HepG2 (cell line): ENCODE measurements around the gene CD7. TPM values are rescaled to one million over a fixed set of nuclear protein-coding genes. Genes with fewer than 3 reads are reported as not detected.

Source experiments
- AGO2 ChIP-seq: fragments of 200-400 bp; formaldehyde crosslinking; optimal IDR thresholded peaks from 2 replicates; pipeline ENCODE3; 2017; ENCODE audit warnings: mild to moderate bottlenecking, low read depth, low read length, moderate library complexity
- AHR ChIP-seq: IDR thresholded peaks from 2 replicates; pipeline ENCODE4 v1.6.1; 2018; ENCODE audit warnings: missing genetic modification reagents, missing compliant biosample characterization
- AKAP8 ChIP-seq: sonication (generic); formaldehyde crosslinking; IDR thresholded peaks from 2 replicates; pipeline ENCODE4 v1.5.1; 2020; ENCODE audit warnings: mild to moderate bottlenecking, missing genetic modification reagents
- ARID2 ChIP-seq: sonication (generic); formaldehyde crosslinking; IDR thresholded peaks from 2 replicates; pipeline ENCODE4 v1.8.1; 2022; ENCODE audit warnings: mild to moderate bottlenecking, missing genetic modification reagents, borderline replicate concordance
- CEBPB ChIP-seq: IDR thresholded peaks from 2 replicates; pipeline ENCODE4 v1.6.1; 2011; ENCODE audit warnings: low read depth, low read length, improper control_type of control experiment, borderline replicate concordance
- CSRNP1 ChIP-seq: sonication (generic); formaldehyde crosslinking; IDR thresholded peaks from 2 replicates; pipeline ENCODE4 v1.8.1; 2023; ENCODE audit warnings: mild to moderate bottlenecking, missing genetic modification reagents
- HNF4G ChIP-seq, 2 experiments: sonication (generic) in 1 of 2; formaldehyde crosslinking in 1 of 2; IDR thresholded peaks; 2 replicates each; pipeline versions ENCODE4 v1.4.0 to v1.6.1; 2011 to 2020; ENCODE audit warnings: borderline replicate concordance in 2 of 2, low read depth in 2 of 2, mild to moderate bottlenecking in 2 of 2, low read length in 1 of 2, missing genetic modification reagents in 1 of 2, moderate library complexity in 1 of 2
- MATR3 ChIP-seq: sonication (generic); formaldehyde crosslinking; IDR thresholded peaks from 2 replicates; pipeline ENCODE4 v1.4.0; 2020; ENCODE audit warnings: missing genetic modification reagents
- MIER2 ChIP-seq: IDR thresholded peaks from 2 replicates; pipeline ENCODE4 v1.6.1; 2016; ENCODE audit warnings: missing biosample characterization, missing genetic modification reagents
- NRL ChIP-seq: sonication (generic); formaldehyde crosslinking; IDR thresholded peaks from 2 replicates; pipeline ENCODE4 v1.5.0; 2020; ENCODE audit warnings: missing genetic modification reagents, mild to moderate bottlenecking, moderate library complexity, borderline replicate concordance
- RAD51 ChIP-seq: fragments of 450-650 bp; IDR thresholded peaks from 2 replicates; pipeline ENCODE4 v1.6.1; 2016; ENCODE audit warnings: borderline replicate concordance
- SAP130 ChIP-seq: IDR thresholded peaks from 2 replicates; pipeline ENCODE4 v1.6.1; 2016; ENCODE audit warnings: low read depth
- SIX4 ChIP-seq: sonication (generic); formaldehyde crosslinking; IDR thresholded peaks from 2 replicates; pipeline ENCODE4 v1.4.0; 2020; ENCODE audit warnings: missing genetic modification reagents
- SP140L ChIP-seq: sonication (generic); formaldehyde crosslinking; IDR thresholded peaks from 2 replicates; pipeline ENCODE4 v1.4.0; 2020; ENCODE audit warnings: missing genetic modification reagents, borderline replicate concordance
- ZNF24 ChIP-seq: fragments of 450-650 bp; IDR thresholded peaks from 2 replicates; pipeline ENCODE4 v1.6.1; 2017; ENCODE audit warnings: antibody characterized with exemption, mild to moderate bottlenecking
- ZNF460 ChIP-seq: sonication (generic); formaldehyde crosslinking; IDR thresholded peaks from 2 replicates; pipeline ENCODE4 v1.5.1; 2020; ENCODE audit warnings: missing genetic modification reagents, mild to moderate bottlenecking, borderline replicate concordance
- ZNF607 ChIP-seq: sonication (generic); formaldehyde crosslinking; IDR thresholded peaks from 2 replicates; pipeline ENCODE4 v1.5.1; 2020; ENCODE audit warnings: missing genetic modification reagents, mild to moderate bottlenecking, borderline replicate concordance
- polyA plus RNA-seq, 8 experiments: library from polyadenylated mRNA; depleted of rRNA in 3 of 8; stranded (reverse) in 7 of 8; unstranded in 1 of 8; fragments of >200 nt; fragmentation: Illumina TruSeq in 4 of 8; extraction: Trizol in 4 of 8; gene quantifications; 2 replicates each; pipeline versions ENCODE4 v1.2.1 to v1.2.3, GENCODE V29; 2011 to 2016; ENCODE audit warnings: low read depth in 4 of 8, missing spikeins in 1 of 8, mixed read lengths in 1 of 8; ENCODE audit not compliant: insufficient read depth in 1 of 8
- total RNA-seq, 5 experiments: library from RNA; depleted of rRNA; stranded (reverse); fragments of >200 nt; fragmentation: Illumina TruSeq; extraction: Trizol; gene quantifications; 2 replicates each; pipeline ENCODE4 v1.2.3, GENCODE V29; 2016; ENCODE audit warnings: low read depth in 1 of 5
- TF ChIP-seq, protein P1 (sequence below): sonication (generic); formaldehyde crosslinking; IDR thresholded peaks from 2 replicates; pipeline ENCODE4 v1.5.0; 2020; ENCODE audit warnings: mild to moderate bottlenecking, missing genetic modification reagents, borderline replicate concordance
- TF ChIP-seq, protein P2 (sequence below): IDR thresholded peaks from 2 replicates; pipeline ENCODE4 v1.6.1; 2012; ENCODE audit warnings: low read length, improper control_type of control experiment

Gene CD7
- total and polyA plus RNA-seq, 2 of the 13 experiments (the other 11 are each of a cell fraction or from before 2014, with no cell fraction given), result 67.6 to 76.4 TPM

- TF ChIP-seq CSRNP1 (peak; percentile 89; the same call in 1 of the 2 replicates), ZNF607 (peak; percentile 70), ARID2 (CRISPR knock-in tag) (no peak), MIER2 (CRISPR knock-in tag) (peak; percentile 78), HNF4G (IDR thresholded peaks at IDR 0.05; ENCODE audit: borderline replicate concordance, low read depth, low read length) (no peak), HNF4G (CRISPR knock-in tag; IDR thresholded peaks at IDR 0.05; ENCODE audit: borderline replicate concordance, low read depth) (peak; percentile 76; the same call in 1 of the 2 replicates), AGO2 (no peak), ZNF460 (CRISPR knock-in tag) (peak; percentile 43; the same call in 1 of the 2 replicates), ZNF24 (peak; percentile 25; the same call in 1 of the 2 replicates), NRL (CRISPR knock-in tag) (peak; percentile 93), MATR3 (CRISPR knock-in tag) (no peak), SIX4 (CRISPR knock-in tag) (no peak), AKAP8 (CRISPR knock-in tag) (0 out of 2 replicates have a peak, but pooled peaks have one; percentile 66), SP140L (CRISPR knock-in tag) (no peak), CEBPB (no peak), SAP130 (CRISPR knock-in tag) (peak; percentile 98), RAD51 (peak; percentile 99), AHR (CRISPR knock-in tag) (peak; percentile 79; the same call in 1 of the 2 replicates)
- TF ChIP-seq, protein P1, sequence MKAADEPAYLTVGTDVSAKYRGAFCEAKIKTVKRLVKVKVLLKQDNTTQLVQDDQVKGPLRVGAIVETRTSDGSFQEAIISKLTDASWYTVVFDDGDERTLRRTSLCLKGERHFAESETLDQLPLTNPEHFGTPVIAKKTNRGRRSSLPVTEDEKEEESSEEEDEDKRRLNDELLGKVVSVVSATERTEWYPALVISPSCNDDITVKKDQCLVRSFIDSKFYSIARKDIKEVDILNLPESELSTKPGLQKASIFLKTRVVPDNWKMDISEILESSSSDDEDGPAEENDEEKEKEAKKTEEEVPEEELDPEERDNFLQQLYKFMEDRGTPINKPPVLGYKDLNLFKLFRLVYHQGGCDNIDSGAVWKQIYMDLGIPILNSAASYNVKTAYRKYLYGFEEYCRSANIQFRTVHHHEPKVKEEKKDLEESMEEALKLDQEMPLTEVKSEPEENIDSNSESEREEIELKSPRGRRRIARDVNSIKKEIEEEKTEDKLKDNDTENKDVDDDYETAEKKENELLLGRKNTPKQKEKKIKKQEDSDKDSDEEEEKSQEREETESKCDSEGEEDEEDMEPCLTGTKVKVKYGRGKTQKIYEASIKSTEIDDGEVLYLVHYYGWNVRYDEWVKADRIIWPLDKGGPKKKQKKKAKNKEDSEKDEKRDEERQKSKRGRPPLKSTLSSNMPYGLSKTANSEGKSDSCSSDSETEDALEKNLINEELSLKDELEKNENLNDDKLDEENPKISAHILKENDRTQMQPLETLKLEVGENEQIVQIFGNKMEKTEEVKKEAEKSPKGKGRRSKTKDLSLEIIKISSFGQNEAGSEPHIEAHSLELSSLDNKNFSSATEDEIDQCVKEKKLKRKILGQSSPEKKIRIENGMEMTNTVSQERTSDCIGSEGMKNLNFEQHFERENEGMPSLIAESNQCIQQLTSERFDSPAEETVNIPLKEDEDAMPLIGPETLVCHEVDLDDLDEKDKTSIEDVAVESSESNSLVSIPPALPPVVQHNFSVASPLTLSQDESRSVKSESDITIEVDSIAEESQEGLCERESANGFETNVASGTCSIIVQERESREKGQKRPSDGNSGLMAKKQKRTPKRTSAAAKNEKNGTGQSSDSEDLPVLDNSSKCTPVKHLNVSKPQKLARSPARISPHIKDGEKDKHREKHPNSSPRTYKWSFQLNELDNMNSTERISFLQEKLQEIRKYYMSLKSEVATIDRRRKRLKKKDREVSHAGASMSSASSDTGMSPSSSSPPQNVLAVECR, result peak; percentile 98
- TF ChIP-seq, protein P2, sequence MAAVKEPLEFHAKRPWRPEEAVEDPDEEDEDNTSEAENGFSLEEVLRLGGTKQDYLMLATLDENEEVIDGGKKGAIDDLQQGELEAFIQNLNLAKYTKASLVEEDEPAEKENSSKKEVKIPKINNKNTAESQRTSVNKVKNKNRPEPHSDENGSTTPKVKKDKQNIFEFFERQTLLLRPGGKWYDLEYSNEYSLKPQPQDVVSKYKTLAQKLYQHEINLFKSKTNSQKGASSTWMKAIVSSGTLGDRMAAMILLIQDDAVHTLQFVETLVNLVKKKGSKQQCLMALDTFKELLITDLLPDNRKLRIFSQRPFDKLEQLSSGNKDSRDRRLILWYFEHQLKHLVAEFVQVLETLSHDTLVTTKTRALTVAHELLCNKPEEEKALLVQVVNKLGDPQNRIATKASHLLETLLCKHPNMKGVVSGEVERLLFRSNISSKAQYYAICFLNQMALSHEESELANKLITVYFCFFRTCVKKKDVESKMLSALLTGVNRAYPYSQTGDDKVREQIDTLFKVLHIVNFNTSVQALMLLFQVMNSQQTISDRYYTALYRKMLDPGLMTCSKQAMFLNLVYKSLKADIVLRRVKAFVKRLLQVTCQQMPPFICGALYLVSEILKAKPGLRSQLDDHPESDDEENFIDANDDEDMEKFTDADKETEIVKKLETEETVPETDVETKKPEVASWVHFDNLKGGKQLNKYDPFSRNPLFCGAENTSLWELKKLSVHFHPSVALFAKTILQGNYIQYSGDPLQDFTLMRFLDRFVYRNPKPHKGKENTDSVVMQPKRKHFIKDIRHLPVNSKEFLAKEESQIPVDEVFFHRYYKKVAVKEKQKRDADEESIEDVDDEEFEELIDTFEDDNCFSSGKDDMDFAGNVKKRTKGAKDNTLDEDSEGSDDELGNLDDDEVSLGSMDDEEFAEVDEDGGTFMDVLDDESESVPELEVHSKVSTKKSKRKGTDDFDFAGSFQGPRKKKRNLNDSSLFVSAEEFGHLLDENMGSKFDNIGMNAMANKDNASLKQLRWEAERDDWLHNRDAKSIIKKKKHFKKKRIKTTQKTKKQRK, result no peak
Observed at GRCh38 chr17:82287868-82288801, 29.3 kb downstream of the CD7 start (continued).
